HUES48 (cell line): ENCODE results near the gene EIF5AL1.

Experiments
- H3K27ac ChIP-seq: one replicate; pipeline ENCODE4 v1.7.0; 2013; ENCODE audit warnings: low read depth, low read length, inconsistent platforms
- H3K27me3 ChIP-seq: 2 replicates; pipeline ENCODE4 v1.6.1; 2013; ENCODE audit warnings: mild to moderate bottlenecking, low read length; ENCODE audit not compliant: control insufficient read depth, insufficient read depth
- H3K36me3 ChIP-seq: 2 replicates; pipeline ENCODE4 v1.6.1; 2013; ENCODE audit warnings: low read length; ENCODE audit not compliant: control insufficient read depth, insufficient read depth
- H3K4me1 ChIP-seq: 2 replicates; pipeline ENCODE4 v1.6.1; 2013; ENCODE audit warnings: mild to moderate bottlenecking, low read length; ENCODE audit not compliant: control insufficient read depth, insufficient read depth
- H3K4me3 ChIP-seq: 2 replicates; pipeline ENCODE4 v1.5.1; 2013; ENCODE audit warnings: mild to moderate bottlenecking, low read depth, low read length
- H3K9ac ChIP-seq: 2 replicates; pipeline ENCODE4 v1.6.1; 2013; ENCODE audit warnings: mild to moderate bottlenecking, low read depth, low read length, moderate library complexity
- H3K9me3 ChIP-seq: 2 replicates; pipeline ENCODE4 v1.6.1; 2013; ENCODE audit warnings: low read length; ENCODE audit not compliant: control insufficient read depth, insufficient read depth

Gene EIF5AL1

DNA sequence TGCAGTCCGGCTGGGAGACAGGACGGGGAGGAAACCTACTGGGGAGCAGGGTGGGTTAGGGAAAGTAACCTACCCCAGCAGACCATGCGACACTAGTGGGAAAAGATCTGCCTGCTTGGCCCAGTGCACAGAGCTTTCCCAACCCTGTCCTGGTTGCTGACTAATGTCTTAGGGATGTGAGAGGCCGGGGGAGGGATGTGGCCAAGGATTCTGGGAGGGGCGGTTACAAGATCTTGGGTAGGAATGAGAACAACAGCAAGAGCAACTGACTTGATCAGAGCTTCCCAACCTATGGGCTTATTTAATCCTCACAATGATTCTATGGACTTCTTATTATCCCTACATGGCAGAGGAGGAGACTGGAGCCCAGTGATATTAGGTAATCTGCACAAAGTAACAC is 24.0 kb upstream of the EIF5AL1 start:
- H3K36me3 ChIP-seq = no peaks in the 10 kb centered on the region
- no peak overlapping the region for H3K9ac ChIP-seq
- peaks cover 6% of the 10 kb centered on the region for H3K4me1 ChIP-seq
- H3K27me3 ChIP-seq = no peaks in the 10 kb centered on the region
- no peaks in the 10 kb centered on the region for H3K9me3 ChIP-seq
- no peak overlapping the region for H3K27ac ChIP-seq
- no peak overlapping the region for H3K4me3 ChIP-seq

DNA sequence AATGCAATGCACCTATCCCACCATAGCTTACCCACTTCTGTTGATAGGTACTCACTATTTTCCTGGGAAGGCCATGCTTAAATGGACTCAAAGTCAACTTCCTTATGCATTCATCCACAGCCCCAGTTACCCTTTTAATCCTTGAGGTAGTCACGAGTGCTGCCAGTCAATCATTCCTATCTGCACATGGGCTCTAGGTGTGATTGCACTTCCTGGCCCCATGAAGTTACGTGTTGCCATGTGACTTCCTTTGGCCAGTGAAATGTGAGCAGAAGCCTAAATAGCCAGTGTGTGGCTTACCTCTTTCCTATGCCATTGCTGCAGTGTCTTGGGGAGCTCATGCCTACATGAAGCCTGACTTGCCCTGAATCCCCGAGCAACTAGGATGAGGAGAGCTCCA is 23.5 kb upstream of the EIF5AL1 start:
- Histone ChIP-seq H3K9ac (no peak overlapping the region), H3K27ac (no peak overlapping the region), H3K36me3 (no peaks in the 10 kb centered on the region), H3K27me3 (no peaks in the 10 kb centered on the region), H3K4me1 (peaks cover 6% of the 10 kb centered on the region), H3K9me3 (no peaks in the 10 kb centered on the region), H3K4me3 (no peak overlapping the region)

DNA sequence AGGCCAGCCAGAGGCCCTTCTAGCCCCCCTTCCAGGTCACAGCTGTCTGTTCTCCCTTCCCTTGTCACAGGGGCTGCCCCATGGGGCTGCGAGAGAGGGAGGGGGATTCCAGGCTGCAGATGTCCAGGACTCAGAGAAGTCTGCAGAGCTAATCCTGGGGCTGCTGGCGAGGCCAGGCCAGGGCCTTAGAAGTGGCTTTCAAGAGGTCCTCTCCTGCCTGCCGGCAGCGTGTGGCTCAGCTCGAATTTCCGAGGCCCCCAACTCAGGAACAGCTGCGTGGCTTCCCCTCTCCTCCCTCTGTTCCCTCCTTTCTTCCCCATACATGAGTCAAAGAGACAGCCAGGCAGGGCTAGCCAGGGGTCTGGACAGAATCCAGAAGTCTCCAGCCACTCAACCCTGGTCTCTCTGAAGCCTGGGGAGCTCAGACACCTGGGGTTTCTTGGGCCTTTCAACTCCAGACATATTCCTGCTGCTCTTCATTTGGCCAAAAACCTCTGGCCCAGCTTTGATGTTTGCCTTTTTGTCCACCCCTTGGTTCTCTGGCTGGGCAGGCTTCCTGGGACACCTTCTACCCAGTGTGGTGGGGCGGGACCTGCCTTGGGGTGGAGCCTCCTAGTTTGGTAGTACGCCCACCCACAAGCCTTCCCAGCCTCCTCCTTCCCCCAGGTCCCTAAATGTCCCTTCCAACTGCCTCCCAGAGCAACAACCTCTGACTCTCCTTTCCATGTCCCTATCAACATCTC is 21.8 kb upstream of the EIF5AL1 start:
- H3K9ac ChIP-seq = no peak overlapping the region
- peaks cover 6% of the 10 kb centered on the region for H3K4me1 ChIP-seq
- no peak overlapping the region for H3K4me3 ChIP-seq
- no peaks in the 10 kb centered on the region for H3K36me3 ChIP-seq
- no peaks in the 10 kb centered on the region for H3K27me3 ChIP-seq
- no peak overlapping the region for H3K27ac ChIP-seq
- H3K9me3 ChIP-seq = no peaks in the 10 kb centered on the region

DNA sequence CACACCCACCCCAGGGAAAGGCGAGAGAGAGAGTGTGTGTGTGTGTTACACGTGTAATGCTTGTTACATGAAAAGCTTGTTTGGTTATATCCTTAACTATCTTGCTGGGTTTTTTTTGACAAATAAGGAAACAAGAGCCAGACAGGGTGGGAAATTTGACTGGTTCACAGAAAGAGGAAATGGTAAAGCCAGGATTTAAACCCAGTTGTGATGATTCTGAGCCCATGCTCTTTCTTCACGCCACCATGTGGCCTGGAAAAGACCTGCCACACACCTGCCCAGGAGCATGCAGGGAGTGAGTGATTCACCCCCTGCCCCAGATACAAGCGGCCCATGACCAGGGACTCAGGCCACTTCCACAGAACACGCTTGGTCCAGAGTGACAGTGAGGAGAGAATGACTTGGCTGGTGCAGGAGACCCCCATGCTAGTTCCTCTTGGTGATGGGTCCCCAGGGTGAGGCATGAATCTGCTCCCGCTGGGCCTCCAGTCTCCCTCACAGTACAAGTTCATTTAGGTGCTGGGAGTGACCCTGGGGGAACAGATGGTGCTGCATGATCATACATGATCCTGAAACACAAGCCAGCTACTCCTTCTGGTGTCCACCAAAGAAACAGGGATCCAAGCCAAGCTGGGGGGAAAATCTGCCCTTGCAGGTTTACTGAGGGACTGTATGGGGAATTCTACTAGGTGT is 21.0 kb upstream of the EIF5AL1 start:
- no peak overlapping the region for H3K27ac ChIP-seq
- H3K27me3 ChIP-seq = no peaks in the 10 kb centered on the region
- H3K4me3 ChIP-seq = no peak overlapping the region
- H3K9ac ChIP-seq = no peak overlapping the region
- no peaks in the 10 kb centered on the region for H3K36me3 ChIP-seq
- no peaks in the 10 kb centered on the region for H3K9me3 ChIP-seq
- peaks cover 6% of the 10 kb centered on the region for H3K4me1 ChIP-seq

DNA sequence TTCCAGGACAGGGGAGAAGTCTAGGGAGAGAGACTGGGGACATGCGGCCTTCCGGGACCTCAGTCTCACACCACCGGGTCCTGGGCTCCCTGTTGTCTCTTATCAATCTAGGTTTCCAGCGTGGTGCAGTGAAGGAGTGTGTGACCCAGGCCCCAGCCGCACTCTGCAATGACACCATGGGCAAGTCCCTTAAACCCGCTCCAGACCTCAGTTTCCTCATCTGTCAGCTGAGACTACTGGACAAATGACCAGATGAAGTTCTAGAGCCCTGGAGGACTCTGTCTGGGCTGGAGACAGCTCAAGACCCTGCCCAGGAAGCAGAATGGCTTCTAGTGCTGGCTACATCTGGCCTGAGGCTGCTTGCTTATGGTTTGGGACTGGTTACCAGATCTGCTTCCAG is 20.1 kb upstream of the EIF5AL1 start:
- Histone ChIP-seq H3K4me1 (peaks cover 6% of the 10 kb centered on the region), H3K27ac (no peak overlapping the region), H3K27me3 (0 out of 2 replicates have a peak, but pooled peaks cover 2% of the 10 kb centered on the region)

DNA sequence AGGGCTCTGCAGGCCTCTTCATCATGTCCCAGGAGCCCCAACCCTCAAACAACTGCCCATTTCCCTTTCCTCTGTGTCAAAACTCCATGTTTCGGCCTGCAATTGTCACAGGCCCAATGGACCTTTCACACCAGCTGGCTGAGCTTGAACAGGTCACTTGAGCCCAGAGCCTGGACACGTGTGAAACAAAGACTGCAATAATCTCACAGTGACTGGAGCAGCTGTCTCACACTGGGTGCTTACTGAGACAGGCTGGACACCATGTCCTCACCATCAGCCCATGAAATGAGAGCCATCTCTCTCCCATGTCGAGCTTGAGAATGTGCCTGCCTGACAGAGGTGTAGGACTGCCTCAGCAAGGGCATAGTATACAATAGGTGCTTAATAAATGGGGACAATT is 19.5 kb upstream of the EIF5AL1 start:
- no peak overlapping the region for H3K9ac ChIP-seq
- H3K36me3 ChIP-seq = no peaks in the 10 kb centered on the region
- 0 out of 2 replicates have a peak, but pooled peaks cover 5% of the 10 kb centered on the region for H3K27me3 ChIP-seq
- no peak overlapping the region for H3K4me3 ChIP-seq
- H3K4me1 ChIP-seq = peaks cover 5% of the 10 kb centered on the region
- no peaks in the 10 kb centered on the region for H3K9me3 ChIP-seq
- no peak overlapping the region for H3K27ac ChIP-seq

More for the DNA sequence above, 20.1 kb upstream of the EIF5AL1 start:
- H3K9me3 ChIP-seq = no peaks in the 10 kb centered on the region
- H3K9ac ChIP-seq = no peak overlapping the region
- no peaks in the 10 kb centered on the region for H3K36me3 ChIP-seq
- no peak overlapping the region for H3K4me3 ChIP-seq

DNA sequence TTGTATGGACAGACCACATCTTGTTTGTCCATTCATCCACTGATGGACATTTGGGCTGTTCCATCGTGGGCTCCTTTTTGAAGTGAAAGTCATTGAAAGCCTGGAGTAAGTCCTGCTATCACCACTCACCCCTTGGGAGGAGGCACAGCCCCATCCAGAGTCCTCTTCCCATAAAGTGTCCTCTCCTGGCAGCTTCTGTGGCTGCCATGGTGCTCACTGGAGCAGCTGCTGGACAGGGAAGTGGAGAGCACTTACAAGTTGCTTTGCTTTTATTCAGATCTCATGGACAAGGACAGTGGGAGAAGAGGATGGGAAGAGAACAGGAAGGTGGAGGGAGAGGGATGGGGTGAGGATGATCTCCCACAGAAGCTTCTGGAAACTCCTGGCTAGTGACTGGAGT is 18.5 kb upstream of the EIF5AL1 start:
- Histone ChIP-seq H3K9ac (no peak overlapping the region), H3K9me3 (no peaks in the 10 kb centered on the region), H3K36me3 (no peaks in the 10 kb centered on the region), H3K27me3 (0 out of 2 replicates have a peak, but pooled peaks cover 5% of the 10 kb centered on the region), H3K4me1 (no peaks in the 10 kb centered on the region), H3K4me3 (no peak overlapping the region), H3K27ac (no peak overlapping the region)

DNA sequence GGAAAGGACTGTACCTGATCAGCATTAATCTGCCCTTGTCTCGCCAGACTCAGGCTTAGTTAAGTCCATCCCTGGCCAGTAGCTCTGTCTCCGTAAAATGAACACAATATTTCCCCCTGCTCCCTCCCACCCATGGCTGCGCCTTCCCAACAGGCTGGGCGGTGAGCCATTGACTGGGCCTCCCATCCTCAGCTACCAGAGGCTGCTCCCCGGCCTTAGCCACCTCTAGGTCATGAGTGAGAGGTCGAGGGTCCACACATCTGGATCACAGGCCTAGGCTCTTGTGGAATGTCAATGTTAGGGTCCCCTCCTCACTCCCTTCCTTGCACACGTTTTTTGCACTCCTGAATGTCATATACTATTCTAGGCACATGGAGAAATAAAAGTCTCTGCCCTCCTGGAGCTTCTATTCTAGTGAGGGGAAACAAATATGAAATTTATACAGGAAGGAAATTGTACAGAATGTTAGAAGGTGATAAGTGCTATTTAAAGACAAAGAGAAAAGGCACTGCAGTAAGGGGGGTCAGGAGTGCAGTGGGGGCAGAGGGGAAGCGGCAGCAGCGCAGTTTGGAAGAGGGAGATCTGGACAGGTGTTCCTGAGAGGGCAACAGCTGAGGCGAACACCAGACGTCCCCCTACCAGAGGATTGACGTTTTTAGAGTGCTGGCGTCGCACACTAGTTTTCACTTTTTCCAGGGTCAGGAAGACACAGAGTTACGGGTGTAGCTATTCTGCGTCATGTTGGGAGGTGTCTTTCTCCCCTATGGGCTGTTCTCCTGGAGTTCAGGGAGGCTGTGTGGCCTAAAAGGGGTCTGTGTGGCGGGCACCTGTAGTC is 17.2 kb upstream of the EIF5AL1 start:
- H3K27ac ChIP-seq = no peak overlapping the region
- H3K9me3 ChIP-seq = no peaks in the 10 kb centered on the region
- no peaks in the 10 kb centered on the region for H3K36me3 ChIP-seq
- no peaks in the 10 kb centered on the region for H3K4me1 ChIP-seq
- no peak overlapping the region for H3K9ac ChIP-seq
- H3K4me3 ChIP-seq = no peak overlapping the region
- H3K27me3 ChIP-seq = 0 out of 2 replicates have a peak, but pooled peaks cover 5% of the 10 kb centered on the region

DNA sequence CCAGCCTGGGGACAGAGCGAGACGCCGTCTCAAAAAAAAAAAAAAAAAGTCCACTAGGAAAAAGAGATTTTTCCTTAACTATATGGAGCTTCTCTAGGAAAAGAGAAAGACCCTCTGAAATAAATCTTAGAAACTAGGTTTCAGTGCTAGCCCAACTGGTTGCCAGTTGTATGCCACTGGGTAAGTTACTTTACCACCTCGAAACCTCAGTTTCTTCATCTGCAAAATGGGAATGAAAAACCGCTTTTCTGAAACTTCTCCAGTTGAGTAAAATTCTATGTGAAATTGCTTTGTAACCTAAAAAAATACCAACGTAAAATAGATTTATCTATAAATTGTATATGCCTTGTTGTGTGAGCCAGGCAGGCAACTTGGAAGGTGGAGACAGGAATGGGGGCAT is 16.5 kb upstream of the EIF5AL1 start:
- Histone ChIP-seq H3K9ac (no peak overlapping the region), H3K9me3 (no peaks in the 10 kb centered on the region), H3K36me3 (no peaks in the 10 kb centered on the region), H3K27me3 (0 out of 2 replicates have a peak, but pooled peaks cover 5% of the 10 kb centered on the region), H3K4me1 (no peaks in the 10 kb centered on the region), H3K27ac (no peak overlapping the region), H3K4me3 (no peak overlapping the region)

DNA sequence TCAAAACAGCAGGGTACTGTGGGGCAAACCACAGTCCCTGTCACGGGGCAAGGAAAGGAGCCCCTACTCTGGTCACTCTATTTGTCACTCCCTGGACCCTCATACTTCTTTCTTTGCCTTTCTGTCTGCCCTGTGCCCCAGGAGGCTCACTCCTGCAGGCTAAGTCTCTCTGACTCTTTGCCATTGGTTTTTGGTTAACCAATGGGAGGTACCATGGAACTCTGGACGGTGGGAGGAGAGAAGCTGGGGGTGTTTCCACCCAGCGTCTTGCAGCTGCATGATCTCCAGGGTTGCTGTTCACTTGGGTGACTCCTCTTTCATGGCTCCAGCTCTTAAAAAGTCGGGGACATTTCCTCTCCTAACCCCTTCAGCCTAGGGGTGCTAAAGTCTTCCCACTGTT is 15.4 kb upstream of the EIF5AL1 start:
- Histone ChIP-seq H3K36me3 (no peaks in the 10 kb centered on the region), H3K27me3 (0 out of 2 replicates have a peak, but pooled peaks cover 5% of the 10 kb centered on the region), H3K4me1 (no peaks in the 10 kb centered on the region), H3K27ac (no peak overlapping the region), H3K9me3 (no peaks in the 10 kb centered on the region), H3K4me3 (no peak overlapping the region), H3K9ac (no peak overlapping the region)
